NOMO-1 treated with dmso at 0.1 percent for 144 hours (cell line): Measurements from ENCODE around the gene AKT1S1.

ENCODE experiments used
- DNase-seq: peaks from one replicate; lab custom pipeline; 2025; ENCODE audit not compliant: unreplicated experiment; lab: John Stamatoyannopoulos, UW

Gene AKT1S1

GRCh38 chr19:49908480-49909420, 31.6 kb upstream of the AKT1S1 start:
- DNase-seq, result no peak

GRCh38 chr19:49907745-49908446, 30.7 kb upstream of the AKT1S1 start:
- no peak for DNase-seq

GRCh38 chr19:49906879-49907564, 29.9 kb upstream of the AKT1S1 start:
- no peak for DNase-seq

- DNase-seq, result no peak
These were observed 27.0 kb upstream of the AKT1S1 start for GRCh38 chr19:49904136-49904535.

- peak; percentile 82 for DNase-seq
These were observed 19.9 kb upstream of the AKT1S1 start, which contains the start of gene IL4I1 for GRCh38 chr19:49896863-49897621. TSS of gene IL4I1 (minus strand) at chr19:49896887. CDS start at chr19:49896160, 727 bp downstream.

GRCh38 chr19:49895566-49896297, 18.6 kb upstream of the AKT1S1 start:
- DNase-seq, result no peak

- DNase-seq, result no peak
These were observed 17.9 kb upstream of the AKT1S1 start for GRCh38 chr19:49894879-49895565.

- DNase-seq, result no peak
These were observed 17.0 kb upstream of the AKT1S1 start for GRCh38 chr19:49894011-49894664.

GRCh38 chr19:49892716-49893115, 15.6 kb upstream of the AKT1S1 start:
- no peak for DNase-seq

GRCh38 chr19:49891393-49891792, 14.2 kb upstream of the AKT1S1 start:
- DNase-seq, result no peak

- no peak for DNase-seq
These were observed 13.5 kb upstream of the AKT1S1 start for GRCh38 chr19:49890349-49891311.

GRCh38 chr19:49889687-49890348, 12.7 kb upstream of the AKT1S1 start:
- DNase-seq, result no peak

GRCh38 chr19:49889038-49889686, 12.0 kb upstream of the AKT1S1 start:
- no peak for DNase-seq

GRCh38 chr19:49888510-49888824, 11.3 kb upstream of the AKT1S1 start:
- no peak for DNase-seq

- no peak for DNase-seq
These were observed 10.7 kb upstream of the AKT1S1 start for GRCh38 chr19:49887665-49888509.

- DNase-seq, result no peak
These were observed 10.0 kb upstream of the AKT1S1 start for GRCh38 chr19:49887037-49887664.
